ENCODE data around the gene DBH.

DNA sequence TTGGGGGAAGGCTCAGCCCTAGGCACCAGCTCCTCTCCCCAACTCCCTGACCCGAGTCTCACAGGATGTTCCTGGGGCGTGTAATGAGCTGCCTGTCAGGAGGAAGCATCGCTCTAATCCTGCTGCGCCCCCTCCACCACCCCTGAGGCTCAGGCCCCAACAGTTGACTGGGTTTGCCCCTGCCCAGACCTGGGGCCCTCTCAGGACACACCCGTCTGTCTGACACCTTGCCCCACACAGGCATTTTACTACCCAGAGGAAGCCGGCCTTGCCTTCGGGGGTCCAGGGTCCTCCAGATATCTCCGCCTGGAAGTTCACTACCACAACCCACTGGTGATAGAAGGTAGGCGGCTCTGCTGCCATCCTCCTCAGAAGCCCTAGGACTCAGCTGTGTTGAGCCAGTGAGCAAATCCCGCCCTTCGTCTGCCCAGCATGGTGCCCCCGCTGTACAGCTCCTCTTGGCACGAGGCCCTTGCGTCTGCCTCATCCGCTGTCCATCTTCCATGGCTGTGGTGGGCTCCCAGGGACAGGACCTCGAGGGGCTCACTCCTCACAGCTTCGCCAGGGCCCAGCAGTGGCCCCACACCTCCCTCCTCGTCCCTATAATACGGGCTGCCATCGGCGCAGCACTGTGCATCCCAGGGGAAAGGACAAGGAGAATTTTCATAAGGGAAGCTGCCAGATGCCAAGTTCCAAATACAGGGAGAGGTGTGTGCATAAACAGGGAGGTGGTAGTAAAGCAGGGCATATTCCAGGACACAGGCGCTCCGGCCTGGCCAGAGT, 8.0 kb downstream of the DBH start:
- TF ChIP-seq, protein P1, sequence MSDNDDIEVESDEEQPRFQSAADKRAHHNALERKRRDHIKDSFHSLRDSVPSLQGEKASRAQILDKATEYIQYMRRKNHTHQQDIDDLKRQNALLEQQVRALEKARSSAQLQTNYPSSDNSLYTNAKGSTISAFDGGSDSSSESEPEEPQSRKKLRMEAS (IDR thresholded peaks at IDR 0.05; ENCODE audit: insufficient read depth, insufficient read length): no peak
- TF ChIP-seq POLR2A (IDR thresholded peaks at IDR 0.05; ENCODE audit: low read depth, low read length) (no peak), EZH2 (IDR thresholded peaks at IDR 0.05; ENCODE audit: borderline replicate concordance, low read depth, low read length, severe bottlenecking) (no peak), POLR2AphosphoS5 (IDR thresholded peaks at IDR 0.05; ENCODE audit: insufficient read depth, low read depth, low read length) (no peak), MYC (IDR thresholded peaks at IDR 0.05; ENCODE audit: low read depth, low read length) (no peak), GATA2 (IDR thresholded peaks at IDR 0.05; ENCODE audit: insufficient read depth, insufficient read length, low read depth, low read length) (no peak), JUN (IDR thresholded peaks at IDR 0.05; ENCODE audit: borderline replicate concordance, insufficient read depth, insufficient read length, low read depth) (no peak), FOS (IDR thresholded peaks at IDR 0.05; ENCODE audit: borderline replicate concordance, insufficient read depth, low read length) (no peak)
- TF ChIP-seq, protein P2, sequence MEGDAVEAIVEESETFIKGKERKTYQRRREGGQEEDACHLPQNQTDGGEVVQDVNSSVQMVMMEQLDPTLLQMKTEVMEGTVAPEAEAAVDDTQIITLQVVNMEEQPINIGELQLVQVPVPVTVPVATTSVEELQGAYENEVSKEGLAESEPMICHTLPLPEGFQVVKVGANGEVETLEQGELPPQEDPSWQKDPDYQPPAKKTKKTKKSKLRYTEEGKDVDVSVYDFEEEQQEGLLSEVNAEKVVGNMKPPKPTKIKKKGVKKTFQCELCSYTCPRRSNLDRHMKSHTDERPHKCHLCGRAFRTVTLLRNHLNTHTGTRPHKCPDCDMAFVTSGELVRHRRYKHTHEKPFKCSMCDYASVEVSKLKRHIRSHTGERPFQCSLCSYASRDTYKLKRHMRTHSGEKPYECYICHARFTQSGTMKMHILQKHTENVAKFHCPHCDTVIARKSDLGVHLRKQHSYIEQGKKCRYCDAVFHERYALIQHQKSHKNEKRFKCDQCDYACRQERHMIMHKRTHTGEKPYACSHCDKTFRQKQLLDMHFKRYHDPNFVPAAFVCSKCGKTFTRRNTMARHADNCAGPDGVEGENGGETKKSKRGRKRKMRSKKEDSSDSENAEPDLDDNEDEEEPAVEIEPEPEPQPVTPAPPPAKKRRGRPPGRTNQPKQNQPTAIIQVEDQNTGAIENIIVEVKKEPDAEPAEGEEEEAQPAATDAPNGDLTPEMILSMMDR (IDR thresholded peaks at IDR 0.05; ENCODE audit: extremely low read depth in 1 of 2, insufficient read depth in 1 of 2, low read depth in 1 of 2, low read length in 2 of 2): no peak

Data from endothelial cell of umbilical vein (primary cell).